ENCODE data around the gene AUTS2. TPM values are rescaled to one million over a fixed set of nuclear protein-coding genes. Genes with fewer than 3 reads are reported as not detected.

The AUTS2 gene
- total RNA-seq, 1 donor from 2014 or later, result 5.2 TPM

DNA sequence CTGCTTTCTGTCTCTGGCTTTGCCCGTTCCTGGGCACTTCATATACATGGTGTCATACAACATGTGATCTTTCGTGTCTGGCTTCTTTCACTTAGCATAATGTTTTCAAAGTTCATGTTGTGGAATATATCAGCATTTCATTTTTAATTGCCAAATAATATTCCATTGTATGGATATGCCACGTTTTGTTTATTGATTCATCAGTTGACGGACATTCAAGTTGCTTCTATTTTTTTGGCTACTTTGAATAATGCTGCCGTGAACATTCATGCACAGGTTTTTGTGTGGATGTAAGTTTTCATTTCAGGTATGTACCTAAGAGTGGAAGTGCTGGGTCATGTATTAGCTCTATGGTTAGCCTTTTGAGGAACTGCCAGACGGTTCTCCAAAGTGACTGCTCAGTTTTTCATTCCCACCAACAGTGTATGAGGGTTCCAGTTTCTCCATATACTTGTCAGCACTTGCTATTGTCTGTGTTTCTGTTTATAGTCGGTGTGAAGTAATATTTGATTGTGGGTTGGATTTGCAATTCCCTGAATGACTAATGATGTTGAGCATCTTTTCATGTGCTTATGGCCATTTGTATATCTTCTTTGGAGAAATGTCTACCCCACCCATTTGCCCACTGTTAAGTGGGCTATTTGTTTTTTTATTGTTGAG, 1132.3 kb downstream of the AUTS2 start:
- DNase-seq (no peak), ATAC-seq (ENCODE audit: poor library complexity) (no peak)

DNA sequence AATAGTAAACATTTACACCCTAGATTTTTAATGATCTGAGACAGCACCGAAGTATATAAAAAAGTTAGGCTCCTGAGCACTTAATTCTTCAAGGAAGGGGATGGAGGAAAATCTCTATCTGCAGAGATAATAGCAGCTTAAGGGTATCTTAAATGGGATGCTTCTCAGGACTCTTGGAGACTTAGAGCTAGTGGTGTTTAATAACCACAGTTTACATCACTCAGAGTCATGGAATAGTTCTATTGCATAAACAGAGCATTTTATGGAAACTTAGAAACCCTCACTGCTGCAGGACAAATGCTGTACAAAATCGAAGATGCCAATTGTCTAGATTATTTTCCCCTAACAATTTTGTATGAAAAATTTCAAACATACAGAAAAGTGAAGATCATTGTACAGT, 1134.8 kb downstream of the AUTS2 start:
- intact Hi-C loops (cut with DNase I), result no loop called here
- no peak for ATAC-seq (ENCODE audit: poor library complexity)
- no peak for DNase-seq

More for the DNA sequence above, 1132.3 kb downstream of the AUTS2 start:
- intact Hi-C loops (cut with DNase I), result no loop called here

DNA sequence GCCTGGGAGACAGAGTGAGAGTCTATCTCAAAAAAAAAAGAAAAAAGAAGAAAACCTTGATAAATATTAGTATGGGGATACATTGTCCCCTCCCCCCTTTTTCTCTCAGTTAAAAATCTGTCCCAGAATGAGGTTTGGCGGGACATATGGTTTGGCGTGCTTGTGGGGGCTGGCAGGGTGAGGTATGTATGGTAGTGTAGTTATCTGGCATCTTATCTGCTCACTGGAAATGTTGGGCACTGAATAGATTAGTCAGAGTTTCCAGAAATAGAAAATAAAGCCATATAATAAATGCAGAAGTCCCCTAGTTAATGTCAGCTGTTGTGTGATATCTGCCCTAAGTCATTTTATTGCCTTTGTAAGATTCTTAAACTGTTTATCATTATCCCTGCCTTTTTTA, 1136.1 kb downstream of the AUTS2 start:
- intact Hi-C loops (cut with DNase I), result no loop called here
- DNase-seq (no peak), ATAC-seq (ENCODE audit: poor library complexity) (no peak)

GRCh38 chr7:70735313-70735712, 1137.0 kb downstream of the AUTS2 start:
- ATAC-seq (ENCODE audit: poor library complexity) (no peak), DNase-seq (no peak)
- intact Hi-C loops (cut with DNase I), result no loop called here

- no peak for DNase-seq
- ATAC-seq (ENCODE audit: poor library complexity), result peak; percentile 65
- intact Hi-C loops (cut with DNase I), result no loop called here
Measured at GRCh38 chr7:70736715-70737460, 1138.6 kb downstream of the AUTS2 start.

DNA sequence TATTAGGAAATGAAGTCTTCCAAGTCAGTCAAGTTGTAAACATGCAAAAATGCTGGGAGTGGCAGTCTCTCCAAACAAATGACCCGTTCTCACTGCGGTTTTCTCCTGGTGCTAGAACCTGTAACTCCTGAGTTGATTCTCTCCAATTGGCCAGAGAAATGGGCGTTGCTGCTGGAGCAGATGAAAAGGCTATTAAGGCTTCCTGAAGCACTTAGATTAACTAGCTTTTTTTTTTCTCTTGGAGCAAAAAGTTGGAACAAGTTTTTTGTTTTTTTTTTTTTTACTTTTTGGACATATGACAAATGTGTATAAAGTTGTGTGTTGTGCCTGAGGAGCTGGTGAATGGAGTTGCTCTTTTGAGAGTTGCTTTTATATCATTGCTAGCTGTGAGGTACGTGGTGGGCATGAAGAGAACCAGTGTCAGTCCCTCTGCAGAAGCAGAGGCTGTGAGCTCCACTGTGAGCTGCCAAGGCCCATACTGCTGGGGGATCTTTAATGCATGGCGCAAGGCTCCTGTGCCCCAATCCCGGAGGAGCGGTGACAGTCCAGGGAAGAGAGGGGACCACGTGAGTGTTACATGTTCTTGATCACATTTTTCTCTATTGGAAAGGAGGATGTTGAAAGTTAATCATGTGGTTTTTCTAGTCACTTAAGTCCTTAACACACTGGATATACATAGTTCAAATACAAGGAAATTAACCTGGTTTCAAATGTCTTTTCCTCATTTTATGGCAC, 1140.0 kb downstream of the AUTS2 start:
- DNase-seq (no peak), ATAC-seq (ENCODE audit: poor library complexity) (peak; percentile 45)
- intact Hi-C loops (cut with DNase I), result no loop called here

GRCh38 chr7:70739646-70740210, 1141.5 kb downstream of the AUTS2 start:
- intact Hi-C loops (cut with DNase I), result no loop called here
- ATAC-seq (ENCODE audit: poor library complexity), result no peak

GRCh38 chr7:70741666-70742065, 1143.4 kb downstream of the AUTS2 start:
- DNase-seq (no peak), ATAC-seq (ENCODE audit: poor library complexity) (no peak)
- intact Hi-C loops (cut with DNase I), result no loop called here

More at GRCh38 chr7:70739646-70740210, 1141.5 kb downstream of the AUTS2 start:
- no peak for DNase-seq

- intact Hi-C loops (cut with DNase I), result no loop called here
- DNase-seq, result no peak
- no peak for ATAC-seq (ENCODE audit: poor library complexity)
Measured at GRCh38 chr7:70743531-70744325, 1145.5 kb downstream of the AUTS2 start.

GRCh38 chr7:70744492-70744891, 1146.2 kb downstream of the AUTS2 start:
- no peak for DNase-seq
- ATAC-seq (ENCODE audit: poor library complexity), result no peak
- intact Hi-C loops (cut with DNase I), result no loop called here

GRCh38 chr7:70749831-70750230, 1151.6 kb downstream of the AUTS2 start:
- no peak for DNase-seq
- ATAC-seq (ENCODE audit: poor library complexity), result no peak
- intact Hi-C loops (cut with DNase I), result no loop called here

DNA sequence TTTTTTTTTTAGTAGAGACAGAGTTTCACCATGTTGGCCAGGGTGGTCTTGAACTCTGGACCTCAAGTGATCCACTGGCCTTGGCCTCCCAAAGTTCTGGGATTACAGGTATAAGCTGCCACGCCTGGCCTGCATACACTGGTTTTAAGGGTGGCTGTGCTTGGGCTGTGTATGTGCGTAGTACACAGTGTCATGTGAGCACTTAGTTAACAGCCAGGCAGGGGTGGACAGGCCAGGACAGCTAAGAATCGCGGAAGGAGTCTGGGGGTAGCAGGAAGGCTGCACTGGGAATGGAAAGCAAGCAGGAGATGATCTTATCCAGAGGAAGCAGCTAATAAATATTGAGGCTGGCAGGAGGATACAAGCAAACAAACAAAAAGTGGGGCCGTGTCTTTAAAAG, 1153.6 kb downstream of the AUTS2 start:
- ATAC-seq (ENCODE audit: poor library complexity), result no peak
- intact Hi-C loops (cut with DNase I), result no loop called here

GRCh38 chr7:70752794-70753241, 1154.5 kb downstream of the AUTS2 start:
- no peak for DNase-seq
- intact Hi-C loops (cut with DNase I), result no loop called here
- no peak for ATAC-seq (ENCODE audit: poor library complexity)

More for the DNA sequence above, 1153.6 kb downstream of the AUTS2 start:
- DNase-seq, result no peak

DNA sequence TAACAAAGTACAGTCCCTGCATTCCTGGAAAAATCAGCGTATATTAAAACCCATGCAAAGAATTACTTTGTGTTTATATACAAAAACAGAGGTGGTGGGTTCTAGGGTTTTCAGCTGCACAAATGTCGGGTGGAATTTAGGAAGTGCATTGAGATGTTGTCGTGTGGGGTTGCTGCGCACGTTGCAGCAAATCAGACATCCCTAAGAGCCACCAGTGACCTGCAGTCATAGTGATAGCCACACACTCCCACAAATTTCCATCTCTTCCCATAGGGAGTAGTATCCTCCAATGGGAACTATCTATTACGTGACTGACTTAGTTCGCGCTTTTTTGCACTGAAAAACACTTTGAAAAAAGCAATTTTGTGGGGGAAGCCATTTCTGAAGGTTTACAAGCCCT, 1158.5 kb downstream of the AUTS2 start:
- DNase-seq, result no peak
- ATAC-seq (ENCODE audit: poor library complexity), result no peak
- intact Hi-C loops (cut with DNase I), result no loop called here

DNA sequence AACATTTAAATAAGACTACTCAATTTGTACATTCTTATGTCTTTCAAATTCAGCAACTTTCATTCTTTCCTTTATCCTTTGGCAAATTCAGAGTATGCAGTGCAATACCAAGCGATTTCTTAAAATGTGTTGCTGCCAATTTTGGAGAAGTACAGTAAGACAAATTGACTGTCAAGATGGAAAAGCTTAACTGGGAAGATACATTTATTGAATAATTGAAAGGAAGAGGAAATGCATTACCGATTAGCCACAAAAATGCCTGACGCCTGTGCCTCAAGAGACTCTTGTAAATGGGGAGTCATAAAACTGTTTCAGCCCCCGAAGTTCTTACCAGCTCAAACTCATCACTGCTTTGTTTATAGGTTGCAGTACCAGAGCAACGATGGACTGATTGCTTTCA, 1160.4 kb downstream of the AUTS2 start:
- DNase-seq, result no peak
- no peak for ATAC-seq (ENCODE audit: poor library complexity)
- intact Hi-C loops (cut with DNase I), result no loop called here

GRCh38 chr7:70759674-70760073, 1161.4 kb downstream of the AUTS2 start:
- DNase-seq (no peak), ATAC-seq (ENCODE audit: poor library complexity) (no peak)
- intact Hi-C loops (cut with DNase I), result no loop called here

DNA sequence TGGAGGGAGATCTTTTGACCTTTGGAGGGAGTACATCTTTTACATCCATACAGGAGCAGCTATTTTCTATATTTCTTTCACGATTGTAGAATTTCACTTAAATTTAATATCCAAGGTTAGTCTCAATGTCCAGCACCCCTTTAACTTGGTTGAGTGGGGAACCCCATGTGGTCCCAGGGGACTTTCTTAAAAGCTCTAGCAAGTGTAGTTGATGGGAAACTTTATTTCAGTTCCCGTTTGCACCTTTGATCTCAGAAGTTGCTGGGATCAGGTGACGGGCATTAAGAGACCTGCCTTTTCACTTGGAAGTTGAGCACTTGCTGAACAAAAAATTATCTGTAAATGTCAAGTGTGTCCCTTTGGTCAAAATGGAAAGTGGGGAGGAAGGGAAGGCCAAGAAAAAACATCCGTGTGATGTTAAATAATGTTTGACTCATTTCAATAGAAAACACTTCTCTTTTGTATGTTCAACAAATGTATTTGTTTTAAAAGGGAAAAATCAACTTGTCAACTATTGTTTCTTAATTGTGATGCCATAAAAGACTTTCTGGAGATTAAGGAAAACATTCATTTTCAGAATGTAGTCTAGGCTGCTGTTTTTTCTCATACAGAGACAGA, 1163.5 kb downstream of the AUTS2 start:
- intact Hi-C loops (cut with DNase I), result no loop called here
- ATAC-seq (ENCODE audit: poor library complexity) (no peak), DNase-seq (no peak)

GRCh38 chr7:70762696-70763095, 1164.4 kb downstream of the AUTS2 start:
- DNase-seq, result no peak
- intact Hi-C loops (cut with DNase I), result no loop called here
- ATAC-seq (ENCODE audit: poor library complexity), result no peak
